Measurements from ENCODE around the gene FAM83B.
"Not testable (repeated sequence)": the region's sequence is repeated elsewhere in the genome, so short reads cannot be mapped to it uniquely, and the experiment has no call there.

The FAM83B gene

GRCh38 chr6:54846243-54846856 is at the start of gene FAM83B:
Gene FAM83B (plus strand): TSS chr6:54846771. CDS start chr6:54870247, 23,476 bp downstream.
- DNase-seq: no peak

DNA sequence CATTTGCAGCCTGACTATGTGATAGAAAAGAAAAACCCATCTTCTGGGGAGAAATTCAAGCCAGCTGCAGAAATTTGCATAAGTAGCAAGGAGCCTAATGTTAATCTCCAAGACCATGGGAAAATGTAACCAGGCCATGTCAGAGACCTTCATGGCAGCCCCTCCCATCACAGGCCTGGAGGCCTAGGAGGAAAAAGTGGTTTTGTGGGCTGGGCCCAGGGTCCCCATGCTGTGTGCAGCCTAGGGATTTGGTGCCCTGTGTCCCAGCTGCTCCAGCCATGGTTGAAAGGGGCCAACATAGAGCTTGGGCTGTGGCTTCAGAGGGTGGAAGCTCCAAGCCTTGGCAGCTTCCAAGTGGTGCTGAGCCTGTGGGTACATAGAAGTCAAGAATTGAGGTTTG is 49.7 kb upstream of the FAM83B start:
- DNase-seq: not testable (repeated sequence)

- no peak for DNase-seq
Observed at GRCh38 chr6:54800050-54800600, 46.4 kb upstream of the FAM83B start.

DNA sequence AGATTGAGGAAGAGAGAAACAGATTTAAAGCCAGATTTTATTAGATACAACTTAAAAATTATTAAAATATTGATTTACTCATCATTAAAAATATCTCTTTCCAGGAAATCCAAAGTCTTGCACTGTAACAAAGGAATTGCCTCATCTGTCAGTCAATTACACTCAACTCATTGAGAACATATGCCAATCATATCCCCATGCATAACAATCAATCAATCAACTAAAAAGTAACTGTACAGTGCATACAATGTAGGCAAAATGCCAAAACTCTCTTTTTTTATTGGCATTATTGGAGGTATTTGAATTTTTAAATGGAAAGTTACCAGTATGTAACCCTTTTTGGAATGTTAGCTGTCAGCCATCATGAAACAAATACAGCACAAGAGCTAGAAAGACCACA is 45.3 kb upstream of the FAM83B start:
- DNase-seq: no peak

DNA sequence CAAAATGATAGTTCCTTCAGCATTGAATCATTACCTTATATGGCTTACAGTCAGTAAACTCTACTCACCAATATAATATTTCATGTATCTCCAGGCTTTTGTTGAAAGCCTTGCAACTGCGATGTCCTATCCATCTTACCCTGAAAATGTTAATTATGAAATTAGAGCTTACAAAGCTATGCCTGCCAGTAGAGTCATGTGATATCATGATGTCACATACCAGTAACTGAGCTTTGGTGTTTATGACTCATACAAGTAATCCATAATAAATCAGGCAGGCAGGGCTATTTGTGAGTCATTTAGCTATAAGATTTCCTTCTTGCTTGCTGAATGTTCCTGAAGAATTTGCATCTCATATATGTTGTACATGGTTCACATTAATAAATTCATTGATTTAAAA is 44.9 kb upstream of the FAM83B start:
- no peak for DNase-seq

- DNase-seq: peak; percentile 47 to 55
Observed at GRCh38 chr6:54802775-54803634, 43.6 kb upstream of the FAM83B start.

DNA sequence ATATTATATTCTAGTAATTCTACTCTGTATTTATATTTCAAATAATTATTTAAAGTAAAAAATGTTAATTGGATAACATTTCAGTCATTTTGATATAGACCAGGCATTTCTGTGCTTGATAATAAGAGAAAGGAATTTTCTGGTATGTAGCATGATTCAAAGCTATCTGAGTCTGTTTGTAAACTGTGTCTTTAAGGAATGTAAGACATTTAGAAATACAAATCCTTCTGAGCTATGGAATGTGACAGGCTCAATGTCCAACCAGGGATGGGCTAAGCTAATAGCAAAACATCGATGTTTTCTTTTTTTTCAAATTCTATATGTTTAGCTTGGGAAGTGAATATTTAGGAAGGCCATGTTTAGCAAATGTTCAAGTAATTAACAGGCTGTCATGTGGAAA is 41.5 kb upstream of the FAM83B start:
- no peak for DNase-seq

DNA sequence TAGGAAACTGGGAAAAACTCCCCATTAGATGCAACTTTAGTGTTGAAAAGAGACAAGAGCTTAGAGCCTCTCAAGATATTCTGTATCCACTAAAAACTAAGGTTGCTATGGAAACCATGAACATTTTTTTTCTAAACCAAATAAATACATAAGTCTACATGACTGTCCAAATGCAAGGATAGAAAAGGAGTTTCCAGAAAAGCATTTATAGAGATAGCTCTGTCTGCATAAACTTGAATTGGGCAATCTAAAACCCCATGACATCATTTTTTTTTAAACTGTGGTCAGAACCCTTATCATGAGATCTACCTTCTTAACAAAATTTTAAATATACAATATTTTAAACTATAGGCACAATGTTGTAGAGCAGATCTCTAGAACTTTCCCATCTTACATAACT is 36.4 kb upstream of the FAM83B start:
- no peak for DNase-seq

- DNase-seq: no peak
Observed at GRCh38 chr6:54813892-54814291, 32.7 kb upstream of the FAM83B start.

- no peak for DNase-seq
Observed at GRCh38 chr6:54817236-54817635, 29.3 kb upstream of the FAM83B start.

GRCh38 chr6:54817834-54818233 is 28.7 kb upstream of the FAM83B start:
- no peak for DNase-seq

- DNase-seq: not testable (repeated sequence)
Observed at GRCh38 chr6:54824225-54824624, 22.3 kb upstream of the FAM83B start.

GRCh38 chr6:54827010-54827409 is 19.6 kb upstream of the FAM83B start:
- DNase-seq: no peak

DNA sequence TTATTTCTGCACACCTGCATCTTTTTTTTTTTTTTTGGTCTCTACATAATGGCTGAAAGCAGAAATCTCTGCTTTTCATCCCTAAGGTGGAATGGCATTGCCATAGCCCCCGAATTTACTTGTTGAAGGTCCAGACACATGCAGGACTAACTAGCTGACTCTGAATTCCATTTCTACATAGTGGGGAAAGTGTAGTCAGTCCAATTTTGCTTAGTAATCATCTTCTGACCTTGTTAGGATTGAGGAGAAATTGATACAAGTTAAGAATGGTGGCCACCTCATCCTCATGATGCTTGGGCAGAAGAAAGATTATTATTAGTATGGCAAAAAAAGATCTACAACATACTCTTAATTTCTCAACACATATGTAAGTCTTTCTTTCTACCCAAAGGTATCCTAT is 16.4 kb upstream of the FAM83B start:
- no peak for DNase-seq

GRCh38 chr6:54835176-54835575 is 11.4 kb upstream of the FAM83B start:
- no peak for DNase-seq

DNA sequence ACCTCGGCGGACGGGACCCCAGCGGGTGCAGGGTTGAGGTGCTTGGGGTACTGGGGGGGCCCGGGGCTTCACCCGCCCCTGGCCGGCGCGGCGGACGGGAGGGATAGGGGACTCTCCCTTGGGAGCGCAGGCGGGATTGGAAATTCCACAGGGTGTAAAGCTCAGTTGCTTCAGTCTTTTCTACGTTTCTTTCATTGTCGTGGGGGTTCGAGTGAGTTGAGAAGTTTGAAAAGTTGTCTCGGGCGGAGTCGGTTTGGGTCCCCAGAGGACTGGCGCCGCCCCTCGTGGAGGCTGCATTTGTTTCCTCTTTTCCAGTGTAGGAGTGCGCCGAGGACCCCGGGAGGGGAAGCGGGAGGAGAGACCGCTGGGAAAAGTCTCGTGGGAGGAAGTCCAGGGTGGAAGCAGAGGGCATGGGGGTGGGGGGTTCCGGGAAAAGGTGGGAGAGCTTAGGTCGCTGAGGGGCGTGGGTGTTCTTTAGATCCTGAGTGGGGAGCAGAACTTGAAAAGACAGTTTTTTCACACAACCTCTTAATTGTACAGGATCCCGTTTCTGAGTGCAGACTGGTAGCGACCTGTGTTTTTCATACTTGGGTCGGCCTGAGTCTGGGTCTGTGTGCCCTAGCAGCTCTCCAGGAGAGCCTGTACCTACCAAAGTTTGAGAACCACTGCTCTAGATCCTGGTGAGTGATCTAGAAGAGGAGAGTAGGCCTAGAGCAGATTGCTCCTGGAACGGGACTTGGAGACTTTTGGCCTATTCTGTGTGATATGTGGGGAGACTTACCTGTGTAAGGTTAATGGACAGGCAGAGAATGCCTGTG is 495 bp downstream of the FAM83B start:
- DNase-seq: no peak

DNA sequence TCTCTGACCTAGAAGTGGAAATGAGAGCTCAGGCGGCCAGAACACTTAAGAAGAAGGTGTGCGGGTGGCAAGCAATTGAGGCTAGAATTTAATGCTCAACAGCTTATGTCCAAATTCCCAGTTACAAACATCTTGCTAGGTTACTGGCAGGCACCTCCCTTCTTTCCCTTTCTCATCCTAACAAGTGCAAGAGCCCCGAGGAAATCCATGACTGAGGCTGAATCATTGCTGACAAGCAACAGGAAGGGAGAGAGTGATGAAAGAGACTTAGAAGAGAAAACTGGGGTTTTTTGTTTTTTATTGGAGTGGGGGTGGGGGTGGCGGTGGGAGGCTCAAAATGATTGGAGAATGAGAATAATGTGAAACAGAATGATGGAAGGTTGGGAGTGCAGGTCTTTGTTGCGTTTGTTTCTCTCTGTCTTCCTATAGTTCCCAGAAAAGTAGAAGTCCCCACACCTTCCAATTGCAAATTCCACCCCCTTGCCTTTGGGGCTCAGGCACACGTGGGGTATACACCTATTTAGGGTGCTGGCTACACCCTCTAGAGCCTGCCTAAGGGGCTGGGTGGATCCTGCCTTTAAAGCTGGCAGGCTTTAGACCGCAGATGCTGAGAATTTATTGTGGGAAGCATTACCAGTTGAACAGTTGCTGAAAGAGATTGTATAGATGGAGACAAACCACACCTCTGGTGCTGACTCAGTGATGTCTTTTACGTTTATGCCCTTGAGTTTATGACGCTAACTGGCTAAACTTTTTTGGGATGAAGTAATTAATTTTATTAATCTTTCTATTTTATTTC is 1.4 kb downstream of the FAM83B start:
- no peak for DNase-seq

DNA sequence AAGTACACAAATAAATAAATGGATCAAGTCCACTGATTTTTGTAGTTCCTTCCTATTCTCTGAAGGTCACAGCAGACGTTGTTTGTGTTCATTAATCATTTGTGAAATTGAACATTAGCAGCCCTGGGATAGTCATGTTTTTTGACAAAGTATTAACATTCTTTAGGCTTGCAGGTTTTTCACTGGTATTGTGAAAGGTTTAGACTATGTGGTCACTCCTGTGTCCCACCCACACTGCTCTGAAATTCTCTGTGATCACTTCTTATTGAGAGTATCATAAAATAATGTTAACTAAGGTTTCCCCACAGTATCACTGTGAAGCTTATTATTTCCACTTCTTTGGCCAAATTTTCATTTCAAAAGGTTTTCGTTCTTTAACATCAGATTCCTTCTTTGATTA is 3.5 kb downstream of the FAM83B start:
- DNase-seq: no peak

GRCh38 chr6:54856129-54856528 is 9.6 kb downstream of the FAM83B start:
- no peak for DNase-seq

GRCh38 chr6:54860132-54860531 is 13.6 kb downstream of the FAM83B start:
- no peak for DNase-seq

DNA sequence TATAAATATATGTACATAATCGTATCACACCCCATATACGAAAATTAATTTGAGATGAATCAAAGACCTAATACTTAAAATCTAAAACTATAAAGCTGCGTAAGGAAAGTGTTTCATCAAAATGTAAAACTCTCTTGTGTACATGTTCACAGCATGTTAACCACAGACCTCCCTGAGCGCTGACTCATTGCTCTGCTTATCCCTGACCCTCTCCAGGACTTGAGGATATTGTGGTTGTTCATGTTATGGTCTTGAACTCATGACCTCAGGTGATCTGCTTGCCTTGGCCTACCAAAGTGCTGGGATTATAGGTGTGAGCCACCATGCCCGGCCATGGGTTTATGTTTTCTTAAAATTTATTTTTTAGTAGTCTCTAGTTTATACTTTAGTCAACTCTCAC is 14.2 kb downstream of the FAM83B start:
- no peak for DNase-seq

DNA sequence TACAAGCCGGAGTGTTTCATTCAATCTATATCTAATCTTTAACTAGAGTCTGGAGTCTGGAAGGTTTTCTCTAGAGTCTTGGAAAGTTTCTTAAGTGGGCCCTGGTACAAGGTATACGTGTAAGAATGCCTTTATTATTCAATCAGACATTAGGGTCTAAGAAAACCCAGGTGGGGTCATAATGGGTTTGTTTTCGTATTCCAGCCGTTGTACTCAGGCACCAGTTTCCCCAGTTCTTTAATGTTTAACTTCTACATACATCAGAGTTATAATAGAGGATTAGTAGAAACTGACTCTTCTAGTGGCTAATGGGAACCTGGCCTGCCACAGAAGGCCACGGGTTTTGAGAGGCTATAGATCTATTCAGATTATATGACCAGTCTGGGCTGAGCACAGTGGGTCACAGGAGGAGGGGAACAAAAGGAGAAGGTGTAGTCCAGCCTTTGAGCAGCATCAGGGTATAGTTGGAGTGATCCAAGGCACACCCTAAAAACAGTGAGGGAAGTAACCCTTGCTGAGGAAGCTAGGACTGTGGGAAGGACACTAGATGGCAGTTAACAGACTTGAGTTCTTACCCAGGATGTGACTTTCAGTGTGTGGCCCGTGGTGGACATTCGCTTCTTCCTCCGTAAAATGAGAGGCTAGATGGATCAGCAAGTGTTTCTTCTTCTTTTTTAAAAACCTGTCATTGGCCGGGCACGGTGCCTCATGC is 15.5 kb downstream of the FAM83B start:
- no peak for DNase-seq
